ENCODE results near the gene PARL.

The PARL gene

DNA sequence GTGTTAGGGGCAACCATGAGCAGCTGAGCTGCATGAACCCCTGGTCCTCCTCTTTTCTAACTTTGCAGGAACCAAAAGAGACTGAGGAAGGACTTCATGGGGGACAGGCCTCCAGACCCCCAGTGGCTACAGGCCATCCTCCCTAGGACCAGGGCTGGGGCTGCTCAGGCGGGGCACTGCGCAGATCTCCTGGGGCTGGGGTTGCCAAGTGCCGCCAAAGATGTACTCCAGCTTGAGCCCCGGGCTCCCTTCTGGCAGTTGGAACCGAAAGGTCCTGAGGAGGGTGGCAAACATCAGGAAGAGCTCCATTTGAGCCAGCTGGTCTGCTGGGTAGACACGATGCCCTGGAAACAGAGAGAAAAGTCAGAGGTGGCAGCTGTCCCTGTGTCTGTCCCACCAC, 11.1 kb upstream of the PARL start:
- no peak overlapping the region for H3K4me3 ChIP-seq (ENCODE audit: low read length)
- TF ChIP-seq, protein P1, sequence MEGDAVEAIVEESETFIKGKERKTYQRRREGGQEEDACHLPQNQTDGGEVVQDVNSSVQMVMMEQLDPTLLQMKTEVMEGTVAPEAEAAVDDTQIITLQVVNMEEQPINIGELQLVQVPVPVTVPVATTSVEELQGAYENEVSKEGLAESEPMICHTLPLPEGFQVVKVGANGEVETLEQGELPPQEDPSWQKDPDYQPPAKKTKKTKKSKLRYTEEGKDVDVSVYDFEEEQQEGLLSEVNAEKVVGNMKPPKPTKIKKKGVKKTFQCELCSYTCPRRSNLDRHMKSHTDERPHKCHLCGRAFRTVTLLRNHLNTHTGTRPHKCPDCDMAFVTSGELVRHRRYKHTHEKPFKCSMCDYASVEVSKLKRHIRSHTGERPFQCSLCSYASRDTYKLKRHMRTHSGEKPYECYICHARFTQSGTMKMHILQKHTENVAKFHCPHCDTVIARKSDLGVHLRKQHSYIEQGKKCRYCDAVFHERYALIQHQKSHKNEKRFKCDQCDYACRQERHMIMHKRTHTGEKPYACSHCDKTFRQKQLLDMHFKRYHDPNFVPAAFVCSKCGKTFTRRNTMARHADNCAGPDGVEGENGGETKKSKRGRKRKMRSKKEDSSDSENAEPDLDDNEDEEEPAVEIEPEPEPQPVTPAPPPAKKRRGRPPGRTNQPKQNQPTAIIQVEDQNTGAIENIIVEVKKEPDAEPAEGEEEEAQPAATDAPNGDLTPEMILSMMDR (conservative IDR thresholded peaks at IDR 0.05; ENCODE audit: low read depth, low read length) = no peak
- no peak for DNase-seq (ENCODE audit: low read depth)

DNA sequence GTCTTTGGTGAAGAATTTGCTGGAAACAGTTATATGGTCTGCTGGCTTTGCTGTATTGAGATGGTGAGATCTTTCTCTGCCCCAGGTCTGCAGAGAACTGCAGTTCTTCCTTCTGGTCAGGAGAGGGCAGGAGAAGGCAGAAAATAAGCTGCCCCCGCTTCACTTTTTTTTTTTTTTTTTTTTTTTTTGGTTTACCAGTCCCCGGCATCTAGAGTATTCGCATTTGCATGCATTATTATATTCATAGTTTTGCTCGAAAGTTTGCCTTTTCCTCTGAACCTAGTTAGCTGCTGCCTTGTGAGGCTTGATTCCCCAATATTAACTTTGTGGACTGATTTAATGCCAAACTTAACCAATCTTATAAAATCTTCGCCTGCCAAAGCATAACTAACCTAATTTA, 10.6 kb upstream of the PARL start:
- H3K4me3 ChIP-seq (ENCODE audit: low read length) = no peak overlapping the region
- peak; percentile 16 for DNase-seq (ENCODE audit: low read depth)
- TF ChIP-seq, protein P1 (conservative IDR thresholded peaks at IDR 0.05; ENCODE audit: low read depth, low read length) = peak; percentile 87

DNA sequence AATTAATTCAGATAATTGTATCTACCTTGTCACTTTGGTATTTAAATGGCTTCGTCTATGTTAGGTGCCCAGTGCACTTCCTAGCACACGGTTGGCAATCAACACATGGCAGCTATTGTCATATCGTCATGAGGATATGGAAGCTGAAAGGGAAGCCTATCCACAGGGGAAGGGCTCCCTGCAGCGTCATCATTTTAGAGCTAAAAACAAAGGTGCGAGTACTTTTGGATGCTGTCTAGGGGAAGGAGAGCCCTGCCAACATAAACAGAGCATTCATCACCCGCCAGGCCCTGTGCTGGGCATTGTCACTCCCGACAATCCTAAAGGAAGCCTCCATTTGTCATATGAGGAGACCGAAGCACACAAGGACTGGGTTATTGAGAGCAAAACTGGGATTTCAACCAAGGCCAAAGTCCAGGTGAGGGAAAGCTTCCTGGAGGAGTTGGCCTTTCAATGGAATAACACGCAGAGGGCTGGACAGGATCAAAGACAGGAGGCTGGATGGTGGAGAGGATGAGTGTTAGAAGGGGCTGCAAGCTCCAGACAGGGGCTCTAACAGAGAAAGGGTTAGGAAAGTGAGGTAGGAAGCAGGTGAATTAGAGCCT, 8.0 kb upstream of the PARL start:
- DNase-seq (ENCODE audit: low read depth) = no peak
- H3K4me3 ChIP-seq (ENCODE audit: low read length) = no peak overlapping the region
- TF ChIP-seq, protein P1 (conservative IDR thresholded peaks at IDR 0.05; ENCODE audit: low read depth, low read length) = no peak

DNA sequence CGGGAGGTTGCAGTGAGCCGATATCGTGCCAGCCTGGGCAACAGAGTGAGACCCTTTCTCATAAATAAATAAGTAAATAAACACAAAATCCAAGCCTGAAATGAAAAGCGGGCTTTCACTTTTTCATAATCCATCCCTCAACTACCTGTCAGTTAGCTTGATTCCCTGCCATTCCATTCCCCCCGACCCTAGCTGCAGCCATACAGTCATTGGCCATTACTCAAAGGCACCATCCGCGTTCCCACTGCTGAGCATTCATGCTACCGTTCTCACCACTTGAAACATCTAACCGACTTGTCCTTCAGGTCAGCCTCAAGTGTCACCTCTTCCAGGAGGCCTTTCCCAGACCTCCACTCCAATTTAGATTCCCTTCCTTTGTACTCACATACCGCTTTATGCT, 1.1 kb upstream of the PARL start:
- DNase-seq (ENCODE audit: low read depth) = no peak
- no peak overlapping the region for H3K4me3 ChIP-seq (ENCODE audit: low read length)
- TF ChIP-seq, protein P1 (conservative IDR thresholded peaks at IDR 0.05; ENCODE audit: low read depth, low read length) = no peak

DNA sequence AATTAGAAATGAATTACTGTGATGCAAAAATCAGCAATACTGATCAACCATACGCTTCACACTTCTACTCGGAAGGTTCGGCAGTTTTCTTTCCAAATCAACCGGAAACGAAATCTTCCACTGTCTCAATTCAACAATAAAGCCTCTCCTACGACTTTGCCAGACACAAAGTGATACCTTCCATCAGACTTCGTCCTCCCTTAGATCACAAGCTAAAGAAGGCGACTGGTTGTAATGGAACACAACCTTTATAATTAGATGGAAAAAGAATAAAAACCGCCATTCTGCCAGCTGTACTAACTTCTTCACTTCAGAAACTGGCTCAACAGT, 618 bp downstream of the PARL start:
- no peak for DNase-seq (ENCODE audit: low read depth)

DNA sequence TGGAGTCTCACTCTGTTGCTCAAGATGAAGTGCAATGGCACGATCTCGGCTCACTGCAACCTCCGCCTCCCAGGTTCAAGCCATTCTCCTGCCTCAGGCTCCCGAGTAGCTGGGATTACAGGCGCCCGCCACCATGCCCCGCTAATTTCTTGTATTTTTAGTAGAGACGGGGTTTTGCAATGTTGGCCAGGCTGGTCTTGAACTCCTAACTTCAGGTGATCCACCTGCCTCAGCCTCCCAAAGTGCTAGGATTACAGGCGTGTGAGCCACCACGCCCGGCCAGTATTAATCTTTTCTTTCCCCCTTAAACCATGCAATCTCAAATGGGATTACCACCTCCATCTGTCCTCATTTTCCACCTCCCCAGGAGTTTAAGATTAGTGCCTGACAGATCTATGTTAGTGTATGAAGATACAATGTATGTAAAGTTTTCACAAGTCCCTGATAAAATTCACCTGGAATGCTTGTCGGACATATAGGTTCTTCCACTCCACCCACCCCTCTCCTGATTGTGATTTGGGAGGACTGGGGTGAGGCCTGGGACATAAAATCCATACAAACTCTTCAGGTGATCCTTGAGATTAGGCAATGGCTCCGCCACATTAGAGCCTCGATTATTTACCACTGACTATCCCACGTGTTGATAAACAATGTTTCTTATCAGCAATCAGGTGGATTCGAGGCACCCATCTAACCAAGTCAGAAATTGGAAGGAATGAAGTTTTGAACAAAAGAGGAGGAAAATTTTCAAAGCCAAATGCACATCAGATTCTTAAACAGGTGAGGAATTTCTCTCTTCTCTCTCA, 1.2 kb downstream of the PARL start:
- no peak for DNase-seq (ENCODE audit: low read depth)
- TF ChIP-seq, protein P1 (conservative IDR thresholded peaks at IDR 0.05; ENCODE audit: low read depth, low read length) = no peak

More for the DNA sequence above, 618 bp downstream of the PARL start:
- peak overlapping the region; percentile 78 for H3K4me3 ChIP-seq (ENCODE audit: low read length)
- TF ChIP-seq, protein P1 (conservative IDR thresholded peaks at IDR 0.05; ENCODE audit: low read depth, low read length) = no peak

DNA sequence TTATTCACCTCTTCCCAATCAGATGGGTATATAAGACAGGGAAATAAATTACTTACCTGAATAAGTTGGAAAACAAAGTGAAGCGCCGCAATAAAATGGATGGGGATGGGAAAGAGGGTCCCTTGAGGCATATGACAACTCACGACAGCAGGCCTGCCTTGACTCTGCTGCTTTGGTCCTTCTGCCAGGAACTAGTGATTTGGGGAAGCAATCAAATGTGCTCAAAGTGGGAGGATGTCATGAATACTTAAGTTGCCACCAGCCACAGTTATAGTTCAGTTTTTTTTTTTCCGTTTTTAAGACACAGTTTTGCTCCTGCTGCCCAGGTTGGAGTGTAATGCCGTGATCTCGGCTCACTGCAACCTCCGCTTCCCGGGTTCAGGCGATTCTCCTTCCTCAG, 4.6 kb downstream of the PARL start:
- no peak overlapping the region for H3K4me3 ChIP-seq (ENCODE audit: low read length)
- TF ChIP-seq, protein P1 (conservative IDR thresholded peaks at IDR 0.05; ENCODE audit: low read depth, low read length) = no peak
- no peak for DNase-seq (ENCODE audit: low read depth)

More for the DNA sequence above, 1.2 kb downstream of the PARL start:
- peak overlapping the region; percentile 78 for H3K4me3 ChIP-seq (ENCODE audit: low read length)
